Naive thymus-derived CD4-positive, alpha-beta T cell (primary cell): ENCODE data around the gene STRA6. TPM values are rescaled to one million over a fixed set of nuclear protein-coding genes. Genes with fewer than 3 reads are reported as not detected.

ENCODE experiments used
- ATAC-seq: fragments of 150-1000 bp; cut with Tn5 transposase; 2 replicates; pipeline ENCODE4 v1.10.0; 2021; ENCODE audit warnings: mild to moderate bottlenecking, moderate library complexity
- CTCF ChIA-PET: fragments of 350-600 bp; sonication (Branson Sonifier 250); formaldehyde crosslinking; loops from one replicate; lab custom pipeline; 2021; ENCODE audit warnings: antibody characterized with exemption; lab: Charles Lee
- POLR2A ChIA-PET: fragments of 350-600 bp; sonication (Branson Sonifier 250); formaldehyde crosslinking; loops from one replicate; lab custom pipeline; 2021; ENCODE audit warnings: antibody characterized with exemption, inconsistent platforms; lab: Charles Lee
- DNase-seq, 9 donors: peaks; one replicate each; pipeline versions ENCODE4 v3.0.0 to v3.0.0-alpha.2; 2020 to 2022; ENCODE audit warnings: mixed read lengths in 1 of 9
- H3K27ac ChIP-seq: one replicate; pipeline ENCODE4 v1.7.0; 2013; ENCODE audit warnings: mild to moderate bottlenecking, low read depth, low read length, moderate library complexity
- H3K27me3 ChIP-seq, 2 donors: one replicate each; pipeline ENCODE4 v1.7.0; 2013; ENCODE audit warnings: low read length in 2 of 2, mild to moderate bottlenecking in 2 of 2, moderate library complexity in 2 of 2; ENCODE audit not compliant: control insufficient read depth in 2 of 2, insufficient read depth in 2 of 2
- H3K36me3 ChIP-seq, 3 experiments: 1 replicate in 2 of 3; 2 replicates in 1 of 3; pipeline ENCODE4 v1.7.0; 2013; ENCODE audit warnings: low read length in 3 of 3, mild to moderate bottlenecking in 3 of 3, moderate library complexity in 1 of 3; ENCODE audit not compliant: insufficient read depth in 3 of 3, control insufficient read depth in 2 of 3
- H3K4me1 ChIP-seq, 2 donors: one replicate each; pipeline ENCODE4 v1.7.0; 2013; ENCODE audit warnings: low read length in 2 of 2, mild to moderate bottlenecking in 2 of 2, moderate library complexity in 1 of 2; ENCODE audit not compliant: control insufficient read depth in 2 of 2, insufficient read depth in 2 of 2
- H3K4me3 ChIP-seq: 2 replicates; pipeline ENCODE4 v1.7.0; 2013; ENCODE audit warnings: mild to moderate bottlenecking, low read length
- H3K9me3 ChIP-seq, 3 experiments: 1 replicate in 2 of 3; 2 replicates in 1 of 3; pipeline ENCODE4 v1.7.0; 2013; ENCODE audit warnings: low read length in 3 of 3; ENCODE audit not compliant: control insufficient read depth in 2 of 3
- H3K27ac Mint-ChIP-seq, 9 donors: one replicate each; pipeline ENCODE4 v1.8.0; 2020 to 2022; ENCODE audit warnings: mixed read lengths in 9 of 9, mild to moderate bottlenecking in 8 of 9, moderate library complexity in 5 of 9, inconsistent platforms in 2 of 9
- H3K27me3 Mint-ChIP-seq, 5 donors: one replicate each; pipeline ENCODE4 v1.8.0; 2021 to 2022; ENCODE audit warnings: mixed read lengths in 5 of 5, mild to moderate bottlenecking in 1 of 5
- H3K36me3 Mint-ChIP-seq, 5 donors: one replicate each; pipeline ENCODE4 v1.8.0; 2020 to 2022; ENCODE audit warnings: mixed read lengths in 5 of 5, mild to moderate bottlenecking in 3 of 5, inconsistent platforms in 1 of 5
- H3K4me1 Mint-ChIP-seq, 7 donors: one replicate each; pipeline ENCODE4 v1.8.0; 2020 to 2022; ENCODE audit warnings: mixed read lengths in 7 of 7, mild to moderate bottlenecking in 3 of 7, inconsistent platforms in 1 of 7
- H3K4me3 Mint-ChIP-seq, 10 donors: one replicate each; pipeline ENCODE4 v1.8.0; 2020 to 2022; ENCODE audit warnings: mild to moderate bottlenecking in 10 of 10, mixed read lengths in 10 of 10, moderate library complexity in 6 of 10, inconsistent platforms in 2 of 10
- H3K9me3 Mint-ChIP-seq, 11 donors: one replicate each; pipeline ENCODE4 v1.8.0; 2020 to 2022; ENCODE audit warnings: mixed read lengths in 11 of 11, mild to moderate bottlenecking in 4 of 11, inconsistent platforms in 1 of 11, moderate library complexity in 1 of 11
- intact Hi-C, 2 donors: fragments of 100-400 bp; cut with micrococcal nuclease; formaldehyde crosslinking; loops; one replicate each; pipeline ENCODE4 v1.15.1; 2023
- polyA plus RNA-seq, 2 donors: library from polyadenylated mRNA; unstranded; fragments of 300-500 nt; fragmentation: Illumina TruSeq; gene quantifications; one replicate each; pipeline ENCODE4 v1.2.3, GENCODE V29; 2021
- total RNA-seq, 6 experiments: library from RNA in 5 of 6; stranded (reverse) in 5 of 6; gene quantifications; 1 replicate in 5 of 6; 2 replicates in 1 of 6; pipeline ENCODE4 v1.2.3 and lab custom pipeline; 2021 to 2026

Gene STRA6
- total and polyA plus RNA-seq, 7 experiments from 2014 or later = not detected

DNA sequence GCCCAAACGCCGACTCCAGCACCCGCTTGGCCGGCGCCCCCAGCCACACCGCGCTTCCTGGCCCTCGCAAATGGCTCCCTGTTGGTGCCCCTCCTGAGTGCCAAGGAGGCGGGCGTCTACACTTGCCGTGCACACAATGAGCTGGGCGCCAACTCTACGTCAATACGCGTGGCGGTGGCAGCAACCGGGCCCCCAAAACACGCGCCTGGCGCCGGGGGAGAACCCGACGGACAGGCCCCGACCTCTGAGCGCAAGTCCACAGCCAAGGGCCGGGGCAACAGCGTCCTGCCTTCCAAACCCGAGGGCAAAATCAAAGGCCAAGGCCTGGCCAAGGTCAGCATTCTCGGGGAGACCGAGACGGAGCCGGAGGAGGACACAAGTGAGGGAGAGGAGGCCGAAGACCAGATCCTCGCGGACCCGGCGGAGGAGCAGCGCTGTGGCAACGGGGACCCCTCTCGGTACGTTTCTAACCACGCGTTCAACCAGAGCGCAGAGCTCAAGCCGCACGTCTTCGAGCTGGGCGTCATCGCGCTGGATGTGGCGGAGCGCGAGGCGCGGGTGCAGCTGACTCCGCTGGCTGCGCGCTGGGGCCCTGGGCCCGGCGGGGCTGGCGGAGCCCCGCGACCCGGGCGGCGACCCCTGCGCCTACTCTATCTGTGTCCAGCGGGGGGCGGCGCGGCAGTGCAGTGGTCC, 68.7 kb downstream of the STRA6 start:
- Mint-ChIP-seq H3K27ac (peak overlapping the region in 1 of 9 donors; percentile 46), H3K4me1 (peaks cover 26 to 50% (median 35%) of the 10 kb centered on the region in 7 donors), H3K4me3 (peak overlapping the region in 1 of 10 donors; percentile 80), H3K27me3 (peaks cover 65 to 91% (median 75%) of the 10 kb centered on the region in 5 donors), H3K36me3 (peaks cover 0 to 10% (median 0%) of the 10 kb centered on the region in 5 donors), H3K9me3 (peaks cover 0 to 2% (median 0%) of the 10 kb centered on the region in 11 donors)
- Histone ChIP-seq H3K27ac (no peak overlapping the region), H3K27me3 (peaks cover 0 to 27% of the 10 kb centered on the region in 2 donors), H3K36me3 (no peaks in the 10 kb centered on the region), H3K4me3 (no peak overlapping the region), H3K4me1 (peaks cover 4 to 20% of the 10 kb centered on the region in 2 donors), H3K9me3 (no peaks in the 10 kb centered on the region)
- DNase-seq = no peak
- ATAC-seq = no peak
- intact Hi-C loops = loop anchor here in 1 of 2 donors (1.0 kb wide), 1 partner anchor 161 kb away; no protein-coding TSS in a partner anchor
- CTCF ChIA-PET = no interaction called here
- POLR2A ChIA-PET = no interaction called here

DNA sequence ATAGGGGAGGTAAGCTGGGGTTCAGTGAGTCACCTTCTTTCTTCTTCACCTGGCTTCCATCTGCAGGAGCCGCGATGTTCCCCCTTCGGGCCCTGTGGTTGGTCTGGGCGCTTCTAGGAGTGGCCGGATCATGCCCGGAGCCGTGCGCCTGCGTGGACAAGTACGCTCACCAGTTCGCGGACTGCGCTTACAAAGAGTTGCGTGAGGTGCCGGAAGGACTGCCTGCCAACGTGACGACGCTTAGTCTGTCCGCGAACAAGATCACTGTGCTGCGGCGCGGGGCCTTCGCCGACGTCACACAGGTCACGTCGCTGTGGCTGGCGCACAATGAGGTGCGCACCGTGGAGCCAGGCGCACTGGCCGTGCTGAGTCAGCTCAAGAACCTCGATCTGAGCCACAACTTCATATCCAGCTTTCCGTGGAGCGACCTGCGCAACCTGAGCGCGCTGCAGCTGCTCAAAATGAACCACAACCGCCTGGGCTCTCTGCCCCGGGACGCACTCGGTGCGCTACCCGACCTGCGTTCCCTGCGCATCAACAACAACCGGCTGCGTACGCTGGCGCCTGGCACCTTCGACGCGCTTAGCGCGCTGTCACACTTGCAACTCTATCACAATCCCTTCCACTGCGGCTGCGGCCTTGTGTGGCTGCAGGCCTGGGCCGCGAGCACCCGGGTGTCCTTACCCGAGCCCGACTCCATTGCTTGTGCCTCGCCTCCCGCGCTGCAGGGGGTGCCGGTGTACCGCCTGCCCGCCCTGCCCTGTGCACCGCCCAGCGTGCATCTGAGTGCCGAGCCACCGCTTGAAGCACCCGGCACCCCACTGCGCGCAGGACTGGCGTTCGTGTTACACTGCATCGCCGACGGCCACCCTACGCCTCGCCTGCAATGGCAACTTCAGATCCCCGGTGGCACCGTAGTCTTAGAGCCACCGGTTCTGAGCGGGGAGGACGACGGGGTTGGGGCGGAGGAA, 69.6 kb downstream of the STRA6 start:
- Histone ChIP-seq H3K27me3 (peaks cover 0 to 29% of the 10 kb centered on the region in 2 donors), H3K27ac (no peak overlapping the region), H3K9me3 (no peaks in the 10 kb centered on the region), H3K4me3 (no peak overlapping the region), H3K4me1 (peaks cover 8 to 27% of the 10 kb centered on the region in 2 donors), H3K36me3 (no peaks in the 10 kb centered on the region)
- H3K27me3 Mint-ChIP-seq = peaks cover 59 to 89% (median 71%) of the 10 kb centered on the region in 5 donors
- intact Hi-C loops = no loop called here
- peaks cover 0 to 2% (median 0%) of the 10 kb centered on the region in 11 donors for H3K9me3 Mint-ChIP-seq
- CTCF ChIA-PET = no interaction called here
- DNase-seq (no peak), ATAC-seq (no peak)
- peaks cover 0 to 10% (median 0%) of the 10 kb centered on the region in 5 donors for H3K36me3 Mint-ChIP-seq
- H3K4me3 Mint-ChIP-seq = peak overlapping the region in 4 of 10 donors; percentile 3 to 34 (median 8)
- H3K4me1 Mint-ChIP-seq = peaks cover 26 to 53% (median 35%) of the 10 kb centered on the region in 7 donors
- H3K27ac Mint-ChIP-seq = peak overlapping the region in 1 of 9 donors; percentile 38
- POLR2A ChIA-PET = no interaction called here

DNA sequence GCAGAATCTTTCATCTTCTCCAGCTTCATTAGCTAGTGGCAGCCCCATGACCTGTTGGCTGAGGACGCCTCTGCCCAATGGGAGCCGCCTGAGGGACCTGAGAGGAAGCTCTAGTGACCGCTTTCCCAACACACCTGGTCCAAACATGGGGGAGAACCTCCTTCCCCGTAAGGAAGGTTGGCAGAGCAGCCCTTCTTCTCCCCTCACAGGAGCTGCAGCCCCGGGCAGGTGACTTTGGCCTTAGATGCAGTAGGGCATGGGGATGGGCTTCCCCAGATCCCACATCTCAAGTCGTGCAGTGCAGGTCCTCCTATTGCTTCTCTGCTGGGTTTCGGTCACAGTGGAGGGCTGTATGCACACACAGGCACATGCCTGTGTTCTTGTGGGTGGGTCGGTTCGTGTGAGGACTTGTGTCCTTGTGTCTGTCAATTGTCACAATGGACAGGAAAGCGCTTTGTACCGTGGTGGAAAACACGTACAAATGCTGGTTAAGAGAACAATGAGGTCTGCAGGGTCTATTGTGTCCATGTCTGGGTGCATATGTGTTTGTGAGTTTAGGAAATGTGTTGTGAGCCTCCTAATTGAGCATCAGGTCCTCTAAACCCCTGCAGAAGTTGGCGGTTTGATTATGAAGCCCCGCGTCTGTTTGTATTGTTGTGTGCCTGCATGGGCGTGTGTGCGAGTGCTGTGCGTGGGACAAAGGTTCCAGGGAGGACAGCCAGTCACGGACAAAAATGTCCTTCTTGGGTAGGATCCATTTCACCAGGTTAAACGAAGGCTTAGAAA, 70.8 kb downstream of the STRA6 start:
- peaks cover 21 to 44% (median 32%) of the 10 kb centered on the region in 7 donors for H3K4me1 Mint-ChIP-seq
- H3K27ac Mint-ChIP-seq = peak overlapping the region in 2 of 9 donors; percentile 70 to 90
- intact Hi-C loops = no loop called here
- Histone ChIP-seq H3K9me3 (no peaks in the 10 kb centered on the region), H3K4me1 (peaks cover 8 to 25% of the 10 kb centered on the region in 2 donors), H3K36me3 (no peaks in the 10 kb centered on the region), H3K27ac (no peak overlapping the region), H3K4me3 (no peak overlapping the region), H3K27me3 (peaks cover 0 to 22% of the 10 kb centered on the region in 2 donors)
- no peak for ATAC-seq
- peaks cover 0 to 8% (median 0%) of the 10 kb centered on the region in 5 donors for H3K36me3 Mint-ChIP-seq
- H3K27me3 Mint-ChIP-seq = peaks cover 53 to 90% (median 65%) of the 10 kb centered on the region in 5 donors
- peaks cover 0 to 2% (median 0%) of the 10 kb centered on the region in 11 donors for H3K9me3 Mint-ChIP-seq
- POLR2A ChIA-PET = no interaction called here
- H3K4me3 Mint-ChIP-seq = peak overlapping the region in 4 of 10 donors; percentile 12 to 51 (median 18)
- CTCF ChIA-PET = no interaction called here
- no peak for DNase-seq

DNA sequence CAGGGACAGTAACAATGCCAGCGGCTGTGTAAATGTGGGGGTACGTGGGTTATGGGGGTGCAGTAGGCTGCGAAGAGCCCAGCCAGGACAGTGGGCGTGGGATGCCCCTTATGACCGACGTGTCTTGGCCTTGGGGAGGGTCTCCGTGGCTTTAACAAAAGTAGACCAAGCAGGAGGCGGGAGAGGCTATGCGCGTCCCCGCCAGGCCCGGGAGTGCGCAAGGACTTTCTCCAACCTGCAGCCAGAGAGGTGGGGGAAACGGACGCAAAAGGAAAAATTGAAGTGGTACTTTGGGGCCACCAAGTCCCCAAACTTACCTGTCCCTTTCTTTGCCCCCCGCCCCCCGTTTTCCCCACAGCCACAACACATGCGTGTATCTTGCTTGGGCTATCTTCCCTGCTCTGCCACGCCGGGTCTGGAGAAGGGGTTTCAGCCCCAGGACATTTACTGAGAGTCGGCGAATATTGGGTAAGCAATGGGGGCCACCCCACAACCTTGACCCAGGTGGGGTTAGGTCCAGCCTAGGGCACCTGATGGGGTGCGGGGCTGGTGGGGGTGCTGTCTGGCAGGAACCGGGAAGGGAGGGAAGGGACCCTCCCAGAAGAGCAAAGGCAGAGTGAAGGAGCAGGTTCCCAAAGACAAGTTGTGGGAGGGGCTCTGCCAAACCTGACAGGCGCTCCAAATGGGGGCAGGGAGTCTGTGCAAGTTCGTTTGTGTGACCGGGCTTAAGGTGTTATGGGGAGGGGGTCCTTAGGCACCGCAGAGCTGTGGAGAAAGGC, 71.5 kb downstream of the STRA6 start:
- peak overlapping the region in 2 of 9 donors; percentile 51 to 90 for H3K27ac Mint-ChIP-seq
- no peak for DNase-seq
- H3K4me3 Mint-ChIP-seq = peak overlapping the region in 2 of 10 donors; percentile 44 to 72
- H3K36me3 Mint-ChIP-seq = peaks cover 0 to 8% (median 0%) of the 10 kb centered on the region in 5 donors
- Histone ChIP-seq H3K36me3 (no peaks in the 10 kb centered on the region), H3K27me3 (peaks cover 0 to 20% of the 10 kb centered on the region in 2 donors), H3K4me1 (peaks cover 8 to 21% of the 10 kb centered on the region in 2 donors), H3K27ac (no peak overlapping the region), H3K4me3 (no peak overlapping the region), H3K9me3 (no peaks in the 10 kb centered on the region)
- ChIA-PET POLR2A (no interaction called here), CTCF (no interaction called here)
- ATAC-seq = no peak
- H3K9me3 Mint-ChIP-seq = peaks cover 0 to 2% (median 0%) of the 10 kb centered on the region in 11 donors
- peaks cover 54 to 89% (median 67%) of the 10 kb centered on the region in 5 donors for H3K27me3 Mint-ChIP-seq
- H3K4me1 Mint-ChIP-seq = peaks cover 17 to 40% (median 29%) of the 10 kb centered on the region in 7 donors
- intact Hi-C loops = no loop called here

DNA sequence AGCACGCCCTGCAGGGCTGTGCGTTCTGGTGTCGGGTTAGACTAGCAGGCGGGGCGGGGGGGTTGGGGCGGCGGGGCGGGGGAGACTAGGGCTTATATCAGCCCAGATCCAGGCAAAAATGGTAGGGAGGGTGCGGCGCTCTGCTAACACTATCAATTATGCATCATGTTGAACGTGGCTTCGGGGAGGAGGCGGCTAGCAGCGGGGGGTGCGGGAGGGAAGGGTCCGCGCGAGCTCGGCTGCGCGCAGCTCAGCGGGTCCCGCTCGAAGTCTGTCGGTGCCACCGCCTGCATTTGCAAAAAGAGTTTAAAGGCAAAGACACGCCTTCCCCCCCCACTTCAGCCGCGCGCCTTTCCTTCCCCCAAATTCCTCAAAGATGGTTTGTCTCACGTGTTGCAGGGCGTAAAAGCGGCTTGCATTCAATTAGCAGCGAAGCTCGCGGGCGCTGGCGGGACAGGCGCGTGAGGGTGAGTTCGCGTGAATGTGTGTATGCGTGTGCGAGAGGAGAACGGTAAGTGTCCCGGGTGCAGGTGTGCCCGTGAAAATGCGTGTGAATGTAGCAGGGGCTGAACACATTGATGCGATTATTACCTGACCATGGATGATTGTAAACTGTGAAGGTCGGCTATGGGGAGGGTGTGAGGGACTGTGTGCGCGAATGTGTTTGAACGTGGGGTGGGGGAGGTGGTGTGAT, 72.3 kb downstream of the STRA6 start, which contains the start of gene ISLR2:
ISLR2 (plus strand) TSS at position 432 of the 694 bp plus-strand sequence. CDS start 2,169 bp downstream, outside the sequence.
- Histone ChIP-seq H3K27ac (no peak within 1 kb of the TSS), H3K27me3 (peaks cover 0 to 20% of the 10 kb centered on the region in 2 donors), H3K4me1 (peaks cover 4 to 16% of the 10 kb centered on the region in 2 donors), H3K4me3 (no peak within 1 kb of the TSS), H3K9me3 (no peaks in the 10 kb centered on the region), H3K36me3 (no peaks in the 10 kb centered on the region)
- H3K4me3 Mint-ChIP-seq = peak within 1 kb of the TSS in 7 of 10 donors; percentile 29 to 72 (median 40)
- ATAC-seq = no peak
- peaks cover 60 to 90% (median 67%) of the 10 kb centered on the region in 5 donors for H3K27me3 Mint-ChIP-seq
- DNase-seq = no peak
- CTCF ChIA-PET = interaction anchor here (3.0 kb wide), 1 partner anchor 192 kb away, joined by 21 read pairs; no protein-coding TSS in a partner anchor
- peaks cover 0 to 2% (median 0%) of the 10 kb centered on the region in 11 donors for H3K9me3 Mint-ChIP-seq
- peaks cover 17 to 40% (median 29%) of the 10 kb centered on the region in 7 donors for H3K4me1 Mint-ChIP-seq
- peaks cover 0 to 8% (median 0%) of the 10 kb centered on the region in 5 donors for H3K36me3 Mint-ChIP-seq
- intact Hi-C loops = no loop called here
- H3K27ac Mint-ChIP-seq = peak within 1 kb of the TSS in 2 of 9 donors; percentile 51 to 80
- POLR2A ChIA-PET = no interaction called here
